COLO668 (cell line): ENCODE data around the gene ATXN7L1.
A peak's percentile ranks its signal among the peaks of the same experiment; 100 is the strongest.
"Not testable (repeated sequence)": the region's sequence is repeated elsewhere in the genome, so short reads cannot be mapped to it uniquely, and the experiment has no call there.

ENCODE experiments used
- DNase-seq: peaks from one replicate; lab custom pipeline; 2025; ENCODE audit not compliant: unreplicated experiment; lab: John Stamatoyannopoulos, UW

The ATXN7L1 gene

DNA sequence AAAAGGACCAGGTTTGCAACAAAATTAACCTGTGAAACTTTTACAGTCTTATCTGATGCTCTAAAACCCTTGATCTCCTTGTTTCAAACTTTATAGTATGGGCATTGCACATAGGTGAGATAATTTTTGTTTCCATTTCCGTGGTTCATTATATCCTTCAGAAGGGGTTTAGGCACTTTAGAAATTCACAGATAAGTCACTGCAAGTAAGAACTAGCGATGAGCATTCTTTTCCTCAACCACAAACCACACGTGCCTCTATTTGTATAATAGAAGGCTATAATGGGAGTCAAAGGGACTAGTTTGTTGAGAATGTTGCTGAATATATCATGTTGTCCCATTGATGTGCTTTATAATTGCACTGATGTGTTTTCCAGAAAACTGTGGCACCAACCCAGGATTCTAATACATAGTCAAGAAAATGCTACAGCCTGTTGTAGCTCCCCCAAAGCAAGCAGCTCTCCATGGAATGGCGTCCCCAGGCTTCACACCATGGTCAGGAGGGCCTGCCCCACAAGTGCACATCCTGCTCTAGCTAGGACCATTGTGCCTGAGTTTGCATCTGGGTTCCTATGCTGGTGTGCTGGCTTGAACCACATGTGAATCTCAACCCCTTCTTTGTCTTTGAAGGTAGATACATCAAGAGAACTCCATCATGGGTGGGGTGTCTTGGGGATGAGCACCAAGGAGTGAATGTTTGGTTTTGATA is 14.0 kb upstream of the ATXN7L1 start:
- DNase-seq, result no peak

DNA sequence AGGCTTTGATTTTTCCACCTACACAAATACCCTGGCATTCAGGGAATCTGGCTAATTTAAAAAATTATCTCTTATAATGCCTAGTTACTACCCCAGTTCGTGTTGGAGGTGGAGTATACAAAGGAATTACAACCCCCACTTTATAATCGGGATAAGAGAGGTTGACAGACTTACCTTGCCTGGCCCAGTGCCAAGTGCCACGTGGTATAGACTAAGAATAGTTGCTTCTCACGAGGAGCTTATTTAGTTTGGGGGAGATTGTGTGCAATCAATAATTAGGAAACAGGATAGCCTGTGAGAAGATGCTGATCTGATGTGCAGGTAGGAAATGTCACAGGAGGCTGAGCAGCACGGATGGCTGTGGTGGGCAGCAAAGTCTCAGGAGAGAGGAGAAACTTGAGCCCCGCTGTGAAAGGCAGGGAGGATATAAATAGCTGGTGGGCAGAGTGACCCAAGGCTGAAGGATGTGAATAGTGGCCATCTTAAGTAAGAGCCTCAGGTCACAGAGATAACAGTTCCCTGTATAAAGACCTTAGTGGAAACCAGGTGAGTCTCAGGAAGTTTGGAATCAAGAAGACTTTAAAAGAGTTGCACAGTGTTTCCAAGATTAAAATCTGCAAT is 11.3 kb upstream of the ATXN7L1 start:
- peak; percentile 38 for DNase-seq

DNA sequence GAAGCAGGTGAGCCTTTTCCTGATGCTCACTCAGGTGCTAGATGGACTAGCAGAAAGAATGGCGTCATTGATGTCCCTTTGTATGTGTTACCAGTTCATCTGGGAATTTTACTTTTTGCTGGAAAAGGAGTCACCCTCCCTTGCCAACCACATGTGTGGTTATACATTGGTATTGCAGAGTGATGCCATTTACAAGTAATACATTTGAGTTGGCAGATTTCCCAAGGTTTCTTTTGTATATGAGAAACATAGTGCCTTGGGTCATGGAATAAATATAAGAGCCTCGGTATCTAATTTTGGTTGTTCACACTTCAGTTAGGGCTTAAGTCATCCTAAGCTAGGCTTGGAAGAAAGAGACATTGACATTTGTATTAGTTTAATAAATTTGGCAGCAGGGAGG is 10.4 kb upstream of the ATXN7L1 start:
- DNase-seq, result no peak

DNA sequence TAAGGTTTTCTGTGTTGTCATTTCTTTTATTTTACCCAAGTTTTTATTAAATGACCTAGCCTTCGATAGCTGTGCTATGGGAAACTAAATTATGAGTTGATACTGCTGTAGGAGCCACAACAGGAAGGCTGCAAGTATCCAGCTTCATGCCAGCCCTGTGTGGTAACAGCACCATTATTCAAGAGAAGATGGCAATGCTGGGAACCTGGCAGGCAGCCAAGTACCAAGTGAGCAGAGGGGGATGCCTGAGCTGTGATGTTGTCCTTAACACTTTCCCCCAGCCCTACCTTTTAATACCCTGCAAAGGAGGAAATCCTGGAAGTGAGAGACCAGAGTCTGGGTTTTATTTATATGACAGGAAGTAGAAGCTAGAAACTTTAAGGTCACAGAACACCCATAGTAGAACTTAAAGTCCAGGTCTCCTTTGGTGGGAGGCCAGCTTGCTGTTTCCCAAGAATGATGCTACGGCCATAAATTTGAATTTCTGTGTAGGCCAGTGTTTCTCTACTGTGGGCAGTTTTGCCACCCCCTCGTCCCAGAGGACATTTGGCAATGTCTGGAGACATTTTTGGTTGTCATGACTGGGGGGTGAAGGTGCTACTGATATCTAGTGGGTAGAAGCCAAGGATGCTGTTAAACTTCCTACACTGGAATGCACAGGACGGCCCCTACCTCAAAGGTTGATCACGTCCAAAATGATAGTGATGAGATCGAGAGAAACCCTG is 9.2 kb upstream of the ATXN7L1 start:
- peak; percentile 53 for DNase-seq

DNA sequence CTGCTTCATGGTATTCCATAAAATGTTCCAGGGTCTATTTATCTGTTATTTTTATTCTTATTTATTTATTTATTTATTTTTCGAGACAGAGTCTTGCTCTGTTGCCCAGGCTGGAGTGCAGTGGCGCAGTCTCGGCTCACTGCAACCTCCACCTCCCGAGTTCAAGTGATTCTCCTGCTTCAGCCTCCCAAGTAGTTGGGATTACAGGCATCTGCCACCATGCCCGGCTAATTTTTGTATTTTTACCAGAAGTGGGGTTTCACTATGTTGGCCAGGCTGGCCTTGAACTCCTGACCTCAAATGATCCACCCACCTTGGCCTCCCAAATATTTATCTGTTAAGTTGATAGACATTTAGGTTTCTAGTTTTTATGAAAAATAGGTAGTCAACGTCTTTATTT is 6.8 kb upstream of the ATXN7L1 start:
- not testable (repeated sequence) for DNase-seq

DNA sequence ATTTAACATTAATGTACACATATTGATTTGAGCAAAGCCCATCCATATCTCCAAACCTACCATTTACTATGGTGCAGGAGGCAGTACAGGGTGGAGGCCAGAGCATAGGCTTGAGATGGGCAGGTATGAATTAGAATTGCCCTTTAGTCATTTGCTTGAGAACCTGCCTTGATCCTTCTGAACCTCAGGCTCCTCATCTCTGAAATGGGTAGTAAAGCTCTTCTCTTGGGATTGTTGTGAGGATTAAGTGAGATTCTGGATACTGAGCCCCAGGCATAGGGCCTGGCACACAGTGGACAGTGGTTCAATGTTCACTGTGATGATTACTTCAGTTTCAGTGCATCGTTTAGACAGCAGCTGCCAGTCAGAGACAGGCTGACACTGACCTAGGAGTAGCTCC is 5.0 kb upstream of the ATXN7L1 start:
- DNase-seq, result no peak

DNA sequence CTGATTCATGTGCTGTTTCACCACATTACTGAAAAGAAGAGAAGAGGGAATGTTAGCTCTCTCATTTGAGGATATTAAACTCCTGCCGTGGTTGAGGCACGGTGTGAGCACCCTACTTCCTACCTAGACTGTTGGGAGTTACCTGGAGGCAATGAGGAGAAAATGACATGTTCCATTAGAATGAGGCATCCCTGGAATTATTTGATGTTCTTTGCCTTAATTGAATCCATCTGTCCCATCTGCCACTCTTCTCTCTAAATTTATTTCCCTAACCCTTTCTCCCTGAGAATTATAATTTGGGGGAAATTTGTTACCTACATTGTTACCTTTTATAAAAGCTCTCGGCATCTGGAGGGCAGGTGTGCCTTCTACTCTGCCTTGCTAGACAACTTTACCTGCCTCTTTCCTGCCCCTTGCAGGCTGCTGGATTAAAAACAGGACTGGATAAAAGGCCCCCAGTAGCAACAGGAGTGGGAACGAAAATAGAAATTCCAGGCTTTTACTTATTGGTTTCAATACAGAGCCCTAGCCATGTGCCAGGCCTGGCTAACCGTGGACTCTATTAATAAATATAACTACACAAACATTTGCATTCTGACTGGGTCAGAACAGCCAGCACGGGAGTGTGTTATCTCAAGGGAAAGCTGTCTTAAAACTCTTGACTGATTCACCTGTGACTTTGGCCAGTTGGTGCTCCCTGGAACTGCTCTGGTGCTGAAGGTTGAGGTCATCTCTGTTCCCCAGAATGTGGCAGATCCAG is 4.4 kb upstream of the ATXN7L1 start:
- no peak for DNase-seq

DNA sequence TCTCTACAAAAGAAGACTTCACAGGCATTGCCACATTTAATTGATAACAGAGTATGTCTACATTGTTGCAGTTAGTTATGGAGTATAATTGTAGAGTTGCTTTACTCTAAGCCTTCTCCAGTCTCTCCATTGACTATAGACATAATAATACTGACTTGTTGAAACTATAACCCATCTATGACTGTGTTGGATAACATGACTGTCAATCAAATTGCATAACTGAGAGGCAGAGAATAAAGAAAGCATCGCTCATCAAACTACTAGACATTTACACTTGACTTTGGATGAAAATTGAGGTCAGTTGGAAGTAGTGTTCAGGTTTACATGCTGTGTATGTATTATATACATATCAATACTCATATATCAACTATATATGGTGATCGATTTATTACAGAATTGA is 3.4 kb upstream of the ATXN7L1 start:
- no peak for DNase-seq

DNA sequence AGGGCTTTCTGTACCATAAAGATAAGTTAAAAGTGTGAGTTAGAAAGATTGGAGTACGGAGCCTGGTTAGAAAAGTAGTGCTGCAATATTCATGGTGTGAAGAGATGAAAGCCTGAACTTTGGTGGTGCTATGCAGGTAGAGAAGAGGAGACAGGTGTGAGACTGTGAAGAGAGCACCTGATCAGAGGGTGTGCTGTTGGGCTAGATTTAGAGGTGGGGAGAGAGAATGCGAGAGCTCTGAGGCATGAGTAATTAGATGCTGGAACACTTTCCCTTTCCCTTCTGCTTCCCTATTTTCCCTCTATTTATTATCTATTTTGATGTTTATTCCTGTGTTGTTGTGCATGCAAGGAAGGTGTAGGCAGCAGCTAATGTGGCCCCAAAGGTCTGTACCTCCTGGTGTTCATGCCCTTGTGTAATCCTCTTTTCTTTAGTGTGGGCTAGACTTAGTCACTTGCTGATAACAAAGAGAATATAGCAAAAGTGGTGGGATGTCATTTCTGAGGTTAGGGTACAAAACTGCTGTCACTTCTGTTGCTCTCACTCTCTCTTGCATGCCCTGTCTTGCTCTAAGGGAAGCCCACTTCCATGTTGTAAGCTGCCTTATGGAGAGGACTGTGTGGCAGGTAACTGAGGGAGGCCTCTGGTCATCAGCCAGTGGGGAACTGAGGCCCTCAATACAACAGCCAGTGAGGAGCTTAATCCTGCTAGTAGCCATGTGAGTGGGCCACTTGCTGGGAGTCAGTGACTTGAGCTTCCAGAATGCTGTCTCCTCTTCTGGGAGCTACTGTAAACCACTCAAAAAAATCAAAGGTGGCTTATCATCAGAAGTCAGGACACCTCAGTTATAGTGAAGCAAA is 2.6 kb upstream of the ATXN7L1 start:
- DNase-seq, result no peak

DNA sequence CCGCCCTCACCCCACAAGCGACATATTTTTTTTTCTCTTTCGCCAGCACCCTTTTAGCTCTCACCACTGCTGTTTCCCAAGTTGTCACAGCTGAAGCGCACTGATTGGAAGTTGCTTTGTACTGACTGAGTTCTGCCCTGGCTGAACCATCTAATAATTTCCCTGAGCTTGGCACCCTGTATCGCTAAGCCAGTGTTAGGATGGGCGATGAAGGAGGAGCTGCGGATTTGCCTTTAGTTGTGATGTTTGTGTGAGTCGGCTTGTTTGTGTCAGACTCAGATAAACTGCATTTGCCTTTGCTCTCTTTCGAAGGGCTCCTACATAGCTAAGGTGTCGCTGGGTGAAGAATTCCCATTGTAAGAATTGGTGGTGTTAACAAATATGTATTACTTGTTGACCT is 1.3 kb upstream of the ATXN7L1 start:
- DNase-seq, result no peak

DNA sequence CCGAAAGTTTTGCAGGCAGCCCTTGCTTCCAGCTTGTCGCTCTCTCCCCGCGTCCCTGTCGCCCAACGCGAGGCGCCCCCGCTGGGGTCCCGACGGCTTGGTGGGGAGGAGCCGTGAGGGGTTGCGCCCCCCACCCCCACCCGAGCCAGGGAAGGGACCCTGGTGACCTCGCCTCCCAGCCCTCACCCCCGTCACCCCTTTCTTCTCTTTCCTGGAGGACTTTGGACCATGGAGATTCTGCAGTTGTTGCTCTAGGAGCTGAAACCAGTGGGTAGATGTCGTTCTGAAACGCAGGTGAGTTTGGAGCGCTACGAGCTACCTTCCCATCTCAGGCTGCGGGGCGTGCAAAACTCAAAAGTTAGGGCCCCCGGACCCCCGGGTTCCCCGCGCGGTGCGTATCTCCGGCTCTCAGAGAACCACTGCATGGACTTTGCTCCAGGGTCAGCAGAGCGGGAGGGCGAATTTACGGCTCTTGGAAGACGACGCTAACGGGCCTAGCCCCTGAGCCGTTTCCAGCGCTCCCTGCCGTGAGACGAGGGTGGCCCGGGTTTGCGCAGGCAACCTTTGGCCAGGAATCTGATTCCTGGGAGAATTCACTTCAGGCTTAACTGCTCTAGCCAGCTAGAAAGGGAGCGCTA is 684 bp upstream of the ATXN7L1 start:
- peak; percentile 56 for DNase-seq

DNA sequence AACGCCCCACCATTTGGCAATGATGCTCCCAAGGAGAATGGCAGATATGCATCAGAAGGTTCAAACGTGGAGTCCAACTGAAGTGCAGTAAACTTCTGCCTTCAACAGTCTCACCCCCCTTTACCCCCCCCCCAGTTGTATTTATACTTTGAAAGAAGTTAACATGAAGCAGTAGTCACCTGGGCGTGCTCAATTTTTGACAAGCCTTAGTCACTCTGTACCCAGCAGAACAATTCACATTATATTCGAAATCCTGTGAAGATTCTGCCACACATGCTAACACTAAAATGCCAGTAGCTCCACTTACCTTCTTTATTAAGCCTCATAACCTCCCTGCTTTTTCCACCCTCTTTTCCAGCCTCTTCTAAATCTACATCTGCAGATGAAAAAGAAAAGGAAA is 894 bp downstream of the ATXN7L1 start:
- DNase-seq, result no peak

DNA sequence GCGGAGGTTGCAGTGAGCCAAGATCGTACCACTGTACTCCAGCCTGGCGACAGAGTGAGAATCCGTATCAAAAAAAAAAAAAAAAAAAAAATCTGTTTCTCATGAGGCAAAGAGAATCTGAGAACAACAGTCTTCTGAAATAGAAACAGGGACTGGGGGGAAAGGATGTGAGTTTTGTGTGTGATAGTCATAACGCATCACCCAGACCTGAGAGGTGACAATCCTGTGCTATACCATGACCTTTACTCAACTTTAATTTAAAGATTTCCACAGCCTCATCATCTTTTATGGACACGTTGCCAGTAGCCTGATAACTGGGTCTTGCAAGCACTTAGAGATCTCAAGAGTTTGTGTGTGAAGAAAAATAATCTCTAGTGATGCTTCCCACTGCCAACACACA is 2.3 kb downstream of the ATXN7L1 start:
- DNase-seq, result no peak

DNA sequence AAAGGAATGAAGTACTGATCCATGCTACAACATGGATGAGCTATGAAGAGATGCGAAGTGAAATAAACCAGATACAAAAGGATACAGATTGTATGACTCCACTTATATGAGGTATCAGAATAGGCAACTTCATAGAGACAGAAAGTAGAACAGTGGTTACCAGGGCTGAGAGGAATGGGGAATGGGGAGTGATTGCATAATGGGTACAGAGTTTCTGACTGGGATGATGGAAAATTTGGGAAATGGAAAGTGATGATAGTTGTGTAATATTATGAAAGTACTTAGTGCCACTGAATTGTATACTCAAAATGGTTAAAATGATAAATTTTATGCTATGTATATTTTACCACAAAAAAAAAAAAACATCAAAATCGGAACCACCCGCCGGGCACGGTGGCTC is 3.9 kb downstream of the ATXN7L1 start:
- DNase-seq, result no peak

DNA sequence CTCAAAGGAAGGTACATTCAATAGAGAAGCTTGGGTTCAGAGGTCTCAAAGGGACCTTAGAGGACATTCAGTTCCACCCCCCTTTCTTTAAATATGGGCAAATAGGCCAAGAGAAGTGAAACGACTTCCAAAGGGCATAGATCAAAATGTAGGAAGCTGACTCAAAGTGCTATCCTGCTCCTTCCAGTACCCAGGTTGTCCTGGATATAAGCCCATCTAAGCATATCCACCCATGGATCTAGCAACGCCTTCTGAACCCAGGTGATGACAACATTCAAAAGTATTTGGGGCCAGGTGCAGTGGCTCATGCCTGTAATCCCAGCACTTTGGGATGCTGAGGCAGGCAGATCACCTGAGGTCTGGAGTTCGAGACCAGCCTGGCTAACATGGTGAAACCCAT is 5.3 kb downstream of the ATXN7L1 start:
- DNase-seq, result no peak

DNA sequence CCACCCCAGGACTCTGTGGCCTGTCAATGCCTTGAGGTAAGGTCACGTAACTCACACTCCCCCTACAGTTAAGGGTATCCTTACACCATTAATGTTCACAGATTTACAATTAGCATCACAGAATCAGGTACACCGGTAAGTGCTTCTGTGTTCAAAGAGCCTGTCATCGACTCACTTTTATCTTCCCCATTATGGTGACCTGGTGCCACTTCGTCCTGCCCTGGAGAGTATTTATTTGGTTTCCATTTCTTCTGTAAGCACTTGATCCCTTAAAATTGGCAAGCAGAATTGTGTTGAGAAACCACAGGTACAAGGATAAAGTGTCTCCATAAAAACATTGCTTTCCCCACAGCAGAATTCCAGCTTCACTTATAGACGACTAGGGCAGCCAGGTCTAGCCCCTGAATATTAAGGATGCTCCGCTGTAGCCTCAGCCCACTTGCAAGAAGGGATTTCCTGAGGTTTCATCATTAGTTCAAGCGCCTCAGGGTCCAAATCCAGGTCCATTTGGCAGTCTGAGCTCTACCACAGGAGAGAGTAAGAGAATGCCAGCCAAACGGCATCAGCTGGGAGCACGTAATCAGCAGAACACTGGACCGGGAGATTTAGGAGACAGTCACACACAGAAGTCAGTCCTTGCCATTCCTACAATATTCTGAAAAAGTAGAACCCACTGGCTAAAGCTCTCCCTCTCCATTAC is 10.1 kb downstream of the ATXN7L1 start:
- DNase-seq, result no peak

DNA sequence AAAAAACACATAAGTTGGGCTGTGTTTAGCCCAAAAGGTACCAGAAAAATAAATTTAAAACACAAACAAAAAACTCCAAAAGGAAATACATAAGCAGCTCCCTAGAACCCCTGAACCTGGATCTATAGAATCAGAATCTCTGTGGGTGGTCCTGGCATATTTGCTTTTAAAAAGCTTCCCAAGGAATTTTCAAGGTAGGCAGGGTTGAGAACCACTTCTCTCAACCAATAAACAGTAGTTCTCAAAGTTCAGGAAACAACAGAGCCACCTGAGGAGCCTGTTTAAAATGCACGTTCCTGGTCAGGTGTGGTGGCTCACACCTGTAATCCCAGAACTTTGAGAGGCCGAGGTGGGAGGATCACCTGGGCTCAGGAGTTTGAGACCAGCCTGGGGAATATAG is 12.5 kb downstream of the ATXN7L1 start:
- DNase-seq, result no peak

DNA sequence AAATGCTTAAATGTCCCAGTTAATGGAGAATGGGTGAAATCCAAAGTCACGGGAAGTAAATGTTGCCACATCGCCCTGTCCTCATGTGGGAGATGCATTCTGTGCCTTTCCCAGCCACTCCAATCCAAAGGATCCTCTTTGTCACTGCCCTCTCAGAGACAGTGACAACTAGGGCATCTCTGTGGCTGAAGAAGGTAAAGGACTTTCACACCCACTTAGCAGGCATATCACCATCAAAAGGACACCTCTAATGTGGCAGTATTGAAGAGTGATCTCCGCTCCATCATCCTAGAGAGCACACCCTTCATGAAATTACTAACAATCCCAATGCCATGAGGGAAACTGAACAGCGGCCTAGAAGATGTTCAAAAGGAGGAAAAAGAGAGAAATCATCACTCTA is 13.6 kb downstream of the ATXN7L1 start:
- no peak for DNase-seq

DNA sequence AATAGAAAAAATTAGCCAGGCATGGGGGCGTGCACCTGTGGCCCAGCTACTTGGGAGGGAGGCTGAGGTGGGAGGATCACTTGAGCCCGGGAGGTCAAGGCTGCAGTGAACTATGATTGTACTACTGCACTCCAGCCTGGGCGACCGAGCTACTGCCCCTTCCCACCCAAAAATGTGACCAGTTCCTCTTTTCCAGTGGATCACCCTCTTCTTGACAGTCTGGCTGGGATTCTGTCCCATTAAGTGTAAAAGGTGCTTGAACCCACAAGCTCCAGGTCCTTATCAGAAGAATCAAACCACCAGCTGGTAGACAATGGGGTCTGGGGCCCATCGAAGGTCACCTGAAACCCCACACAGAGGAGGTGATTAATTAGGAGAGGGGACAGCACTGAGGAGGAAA is 14.1 kb downstream of the ATXN7L1 start:
- no peak for DNase-seq

DNA sequence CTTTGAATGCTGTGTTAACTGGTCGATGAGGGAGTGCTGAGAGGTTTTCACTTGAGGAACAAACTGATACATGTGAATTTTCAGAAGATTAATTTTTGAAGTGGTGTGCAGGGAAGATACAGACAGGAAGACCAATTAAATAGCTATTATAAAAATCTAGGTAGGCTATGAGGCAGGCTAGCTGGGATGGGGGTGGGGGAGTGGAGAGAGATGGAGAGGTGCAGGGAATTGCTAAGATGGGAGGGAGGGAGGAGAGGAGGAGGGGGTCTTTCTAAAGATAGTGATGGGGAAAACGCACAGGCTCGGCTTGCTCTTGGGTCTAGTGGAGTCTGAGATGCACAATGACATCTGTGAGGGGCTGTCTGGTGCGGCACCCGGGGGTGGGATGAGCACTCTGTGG is 15.2 kb downstream of the ATXN7L1 start:
- no peak for DNase-seq
